Loucy (cell line): ENCODE results near the gene TJAP1.

Experiments
- H2AFZ ChIP-seq: fragments of 200-600 bp; sonication (generic); 2 replicates; pipeline ENCODE4 v1.6.0; 2016; ENCODE audit warnings: antibody characterized with exemption, mild to moderate bottlenecking, low read length, moderate library complexity
- H3F3A ChIP-seq: fragments of 200-600 bp; 2 replicates; pipeline ENCODE4 v1.6.0; 2016; ENCODE audit warnings: antibody characterized with exemption, low read depth, mild to moderate bottlenecking
- H3K27me3 ChIP-seq: fragments of 200-600 bp; sonication (generic); 2 replicates; pipeline ENCODE4 v1.6.1; 2014; ENCODE audit warnings: low read length, mild to moderate bottlenecking; ENCODE audit not compliant: insufficient read depth, poor library complexity, severe bottlenecking
- H3K36me3 ChIP-seq: fragments of 200-600 bp; sonication (generic); 2 replicates; pipeline ENCODE4 v1.6.1; 2016; ENCODE audit warnings: low read length; ENCODE audit not compliant: insufficient read depth
- H3K4me1 ChIP-seq: fragments of 200-600 bp; sonication (generic); 2 replicates; pipeline ENCODE4 v1.5.1; 2014; ENCODE audit warnings: low read length, mild to moderate bottlenecking; ENCODE audit not compliant: insufficient read depth, poor library complexity, severe bottlenecking
- H3K4me2 ChIP-seq: fragments of 200-600 bp; sonication (generic); 2 replicates; pipeline ENCODE4 v1.6.0; 2014; ENCODE audit warnings: antibody characterized with exemption, low read length, low read depth, mild to moderate bottlenecking; ENCODE audit not compliant: poor library complexity, severe bottlenecking
- H3K4me3 ChIP-seq: fragments of 200-600 bp; sonication (generic); 2 replicates; pipeline ENCODE4 v1.5.1; 2014; ENCODE audit warnings: low read length, mild to moderate bottlenecking, mixed read lengths; ENCODE audit not compliant: poor library complexity, severe bottlenecking
- H3K79me2 ChIP-seq: fragments of 200-600 bp; sonication (generic); 2 replicates; pipeline ENCODE4 v1.6.1; 2014; ENCODE audit warnings: low read length; ENCODE audit not compliant: insufficient read depth
- H3K9ac ChIP-seq: fragments of 200-600 bp; sonication (generic); 2 replicates; pipeline ENCODE4 v1.6.0; 2014; ENCODE audit warnings: mild to moderate bottlenecking, low read depth, low read length, moderate library complexity; ENCODE audit not compliant: poor library complexity, severe bottlenecking
- H3K9me2 ChIP-seq: fragments of 200-600 bp; sonication (generic); replicated peaks from 2 replicates; pipeline ENCODE4 v1.6.1; 2016; ENCODE audit warnings: low read depth, low read length, mixed read lengths
- H3K9me3 ChIP-seq: fragments of 200-600 bp; sonication (generic); 2 replicates; pipeline ENCODE4 v1.6.1; 2014; ENCODE audit warnings: mild to moderate bottlenecking, antibody characterized with exemption, low read length, low read depth; ENCODE audit not compliant: insufficient read depth
- H4K20me1 ChIP-seq: fragments of 200-600 bp; sonication (generic); 2 replicates; pipeline ENCODE4 v1.6.0; 2014; ENCODE audit warnings: antibody characterized with exemption, low read length, mild to moderate bottlenecking; ENCODE audit not compliant: insufficient read depth, poor library complexity, severe bottlenecking
- CTCF ChIP-seq: fragments of 200-600 bp; sonication (generic); conservative IDR thresholded peaks from 2 replicates; pipeline ENCODE4 v1.5.1; 2014; ENCODE audit warnings: mild to moderate bottlenecking, antibody characterized with exemption, low read length
- EZH2phosphoT487 ChIP-seq: fragments of 200-600 bp; IDR thresholded peaks from 2 replicates; pipeline ENCODE4 v1.6.1; 2018; ENCODE audit warnings: antibody characterized with exemption, mild to moderate bottlenecking, moderate library complexity, borderline replicate concordance

Gene TJAP1

GRCh38 chr6:43506667-43507471 lies 29.5 kb downstream of the TJAP1 start:
- H3K9me3 ChIP-seq = no peaks in the 10 kb centered on the region
- no peaks in the 10 kb centered on the region for H4K20me1 ChIP-seq
- H3K9ac ChIP-seq = no peak overlapping the region
- no peak for TF ChIP-seq EZH2phosphoT487
- TF ChIP-seq CTCF = peak; percentile 93
- H3K36me3 ChIP-seq = peaks cover 26% of the 10 kb centered on the region; the same call in 1 of the 2 replicates
- H3K27me3 ChIP-seq = no peaks in the 10 kb centered on the region
- H3K79me2 ChIP-seq = no peaks in the 10 kb centered on the region
- H3F3A ChIP-seq = peaks cover 2% of the 10 kb centered on the region; the same call in 1 of the 2 replicates
- H3K9me2 ChIP-seq = no peaks in the 10 kb centered on the region
- no peak overlapping the region for H3K4me2 ChIP-seq
- H3K4me1 ChIP-seq = no peaks in the 10 kb centered on the region
- no peak overlapping the region for H2AFZ ChIP-seq
- no peak overlapping the region for H3K4me3 ChIP-seq

GRCh38 chr6:43508481-43509141 lies 31.2 kb downstream of the TJAP1 start:
- Histone ChIP-seq H3K4me2 (no peak overlapping the region), H3K9me2 (no peaks in the 10 kb centered on the region), H3K79me2 (peaks cover 5% of the 10 kb centered on the region; the same call in 1 of the 2 replicates), H3K4me3 (no peak overlapping the region), H4K20me1 (peaks cover 10% of the 10 kb centered on the region), H3F3A (peaks cover 2% of the 10 kb centered on the region; the same call in 1 of the 2 replicates), H3K9ac (no peak overlapping the region), H3K27me3 (no peaks in the 10 kb centered on the region), H3K4me1 (peaks cover 2% of the 10 kb centered on the region), H3K36me3 (peaks cover 24% of the 10 kb centered on the region; the same call in 1 of the 2 replicates), H2AFZ (no peak overlapping the region), H3K9me3 (no peaks in the 10 kb centered on the region)
- TF ChIP-seq CTCF (no peak), EZH2phosphoT487 (no peak)

GRCh38 chr6:43509142-43509983 lies 32.0 kb downstream of the TJAP1 start:
- H3K9me3 ChIP-seq = no peaks in the 10 kb centered on the region
- H3K9me2 ChIP-seq = no peaks in the 10 kb centered on the region

More at GRCh38 chr6:43509142-43509983, 32.0 kb downstream of the TJAP1 start:
- no peak for TF ChIP-seq CTCF
- TF ChIP-seq EZH2phosphoT487 = no peak
- Histone ChIP-seq H3K27me3 (no peaks in the 10 kb centered on the region), H3K4me1 (peaks cover 4% of the 10 kb centered on the region), H2AFZ (no peak overlapping the region), H3K36me3 (peaks cover 21% of the 10 kb centered on the region; the same call in 1 of the 2 replicates), H3K9ac (no peak overlapping the region), H3K4me3 (no peak overlapping the region), H3K4me2 (no peak overlapping the region), H3K79me2 (peaks cover 10% of the 10 kb centered on the region; the same call in 1 of the 2 replicates), H3F3A (peaks cover 2% of the 10 kb centered on the region; the same call in 1 of the 2 replicates), H4K20me1 (peaks cover 11% of the 10 kb centered on the region)
